Measurements from ENCODE around the gene MAPK14.

The MAPK14 gene

GRCh38 chr6:36034441-36034840, 6.8 kb downstream of the MAPK14 start:
- no peak for DNase-seq

GRCh38 chr6:36035225-36035624, 7.6 kb downstream of the MAPK14 start:
- no peak for DNase-seq

- DNase-seq: peak; percentile 9
Observed at GRCh38 chr6:36038120-36038876, 10.7 kb downstream of the MAPK14 start.

GRCh38 chr6:36039112-36039511, 11.5 kb downstream of the MAPK14 start:
- no peak for DNase-seq

- no peak for DNase-seq
Observed at GRCh38 chr6:36040958-36041357, 13.3 kb downstream of the MAPK14 start.

GRCh38 chr6:36042618-36043260, 15.1 kb downstream of the MAPK14 start:
- DNase-seq: no peak

GRCh38 chr6:36049582-36049981, 22.0 kb downstream of the MAPK14 start:
- no peak for DNase-seq

GRCh38 chr6:36050305-36050704, 22.7 kb downstream of the MAPK14 start:
- DNase-seq: no peak

GRCh38 chr6:36050947-36051710, 23.5 kb downstream of the MAPK14 start:
- no peak for DNase-seq

GRCh38 chr6:36052097-36052496, 24.5 kb downstream of the MAPK14 start:
- DNase-seq: no peak

GRCh38 chr6:36053878-36054277, 26.3 kb downstream of the MAPK14 start:
- DNase-seq: no peak

GRCh38 chr6:36054415-36054814, 26.8 kb downstream of the MAPK14 start:
- no peak for DNase-seq

- no peak for DNase-seq
Observed at GRCh38 chr6:36054956-36055355, 27.3 kb downstream of the MAPK14 start.

GRCh38 chr6:36056178-36056577, 28.6 kb downstream of the MAPK14 start:
- DNase-seq: no peak

- no peak for DNase-seq
Observed at GRCh38 chr6:36061236-36061635, 33.6 kb downstream of the MAPK14 start.

GRCh38 chr6:36062247-36062646, 34.6 kb downstream of the MAPK14 start:
- DNase-seq: no peak

- no peak for DNase-seq
Observed at GRCh38 chr6:36063318-36064060, 35.9 kb downstream of the MAPK14 start.

- no peak for DNase-seq
Observed at GRCh38 chr6:36064770-36065396, 37.3 kb downstream of the MAPK14 start.

- DNase-seq: no peak
Observed at GRCh38 chr6:36065916-36066315, 38.3 kb downstream of the MAPK14 start.

- no peak for DNase-seq
Observed at GRCh38 chr6:36066817-36067216, 39.2 kb downstream of the MAPK14 start.

GRCh38 chr6:36067374-36068011, 39.9 kb downstream of the MAPK14 start:
- no peak for DNase-seq

- no peak for DNase-seq
Observed at GRCh38 chr6:36068012-36068392, 40.4 kb downstream of the MAPK14 start.
